Fibroblast of mammary gland (primary cell): Measurements from ENCODE around the gene MED23.
A peak's percentile ranks its signal among the peaks of the same experiment; 100 is the strongest.

Source experiments
- DNase-seq: peaks from one replicate; pipeline ENCODE4 v3.0.0-alpha.2; 2010; ENCODE audit warnings: low read depth
- H3K4me3 ChIP-seq: 2 replicates; pipeline ENCODE4 v1.5.1; 2011; ENCODE audit warnings: low read depth, mild to moderate bottlenecking, low read length, moderate library complexity; ENCODE audit not compliant: control insufficient read depth
- CTCF ChIP-seq: conservative IDR thresholded peaks from 2 replicates; pipeline ENCODE4 v1.5.1; 2011; ENCODE audit warnings: low read depth, low read length, inconsistent platforms; ENCODE audit not compliant: control insufficient read depth, insufficient read depth

Gene MED23

GRCh38 chr6:131658287-131658686 lies 30.2 kb upstream of the MED23 start:
- no peak for TF ChIP-seq CTCF
- no peak overlapping the region for H3K4me3 ChIP-seq
- DNase-seq = no peak

- no peak overlapping the region for H3K4me3 ChIP-seq
- DNase-seq = peak; percentile 75
- TF ChIP-seq CTCF = no peak
Measured at GRCh38 chr6:131657630-131658111, 29.6 kb upstream of the MED23 start.

- no peak overlapping the region for H3K4me3 ChIP-seq
- no peak for DNase-seq
- no peak for TF ChIP-seq CTCF
Measured at GRCh38 chr6:131657222-131657621, 29.2 kb upstream of the MED23 start.

GRCh38 chr6:131656667-131657066 lies 28.6 kb upstream of the MED23 start:
- TF ChIP-seq CTCF = no peak
- no peak overlapping the region for H3K4me3 ChIP-seq
- no peak for DNase-seq

GRCh38 chr6:131655951-131656350 lies 27.9 kb upstream of the MED23 start:
- H3K4me3 ChIP-seq = no peak overlapping the region
- TF ChIP-seq CTCF = no peak
- DNase-seq = no peak

- no peak for TF ChIP-seq CTCF
- H3K4me3 ChIP-seq = no peak overlapping the region
- DNase-seq = no peak
Measured at GRCh38 chr6:131655387-131655786, 27.3 kb upstream of the MED23 start.

- no peak for DNase-seq
- no peak overlapping the region for H3K4me3 ChIP-seq
- TF ChIP-seq CTCF = no peak
Measured at GRCh38 chr6:131654326-131654725, 26.3 kb upstream of the MED23 start.
